VCaP (cell line): ENCODE measurements around the gene PLGRKT.

ENCODE experiments used
- H3K27ac ChIP-seq: fragments of 450-650 bp; 2 replicates; pipeline ENCODE4 v1.5.1; 2017
- CTCF ChIP-seq: fragments of 450-650 bp; conservative IDR thresholded peaks from 2 replicates; pipeline ENCODE4 v1.5.1; 2017; ENCODE audit warnings: mild to moderate bottlenecking, moderate library complexity

PLGRKT gene

GRCh38 chr9:5388026-5388819, 49.5 kb downstream of the PLGRKT start:
- TF ChIP-seq CTCF, result no peak
- H3K27ac ChIP-seq, result no peak overlapping the region

GRCh38 chr9:5384436-5384835, 53.3 kb downstream of the PLGRKT start:
- TF ChIP-seq CTCF, result no peak
- H3K27ac ChIP-seq, result no peak overlapping the region

- H3K27ac ChIP-seq, result no peak overlapping the region
These were observed 55.2 kb downstream of the PLGRKT start for GRCh38 chr9:5382479-5382878.

GRCh38 chr9:5375790-5376477, 61.8 kb downstream of the PLGRKT start:
- no peak for TF ChIP-seq CTCF
- no peak overlapping the region for H3K27ac ChIP-seq

More at GRCh38 chr9:5382479-5382878, 55.2 kb downstream of the PLGRKT start:
- no peak for TF ChIP-seq CTCF

GRCh38 chr9:5375091-5375490, 62.6 kb downstream of the PLGRKT start:
- no peak for TF ChIP-seq CTCF
- H3K27ac ChIP-seq, result no peak overlapping the region

- no peak overlapping the region for H3K27ac ChIP-seq
- TF ChIP-seq CTCF, result no peak
These were observed 73.3 kb downstream of the PLGRKT start for GRCh38 chr9:5364294-5365024.

- TF ChIP-seq CTCF, result no peak
- no peak overlapping the region for H3K27ac ChIP-seq
These were observed 76.3 kb downstream of the PLGRKT start for GRCh38 chr9:5361326-5362010.
